Measurements from ENCODE around the gene EME2.
A peak's percentile ranks its signal among the peaks of the same experiment; 100 is the strongest.
"Not testable (repeated sequence)": the region's sequence is repeated elsewhere in the genome, so short reads cannot be mapped to it uniquely, and the experiment has no call there.

EME2 gene

GRCh38 chr16:1772362-1772907 lies at the start of gene EME2:
Gene EME2 (plus strand): TSS chr16:1772810. CDS start chr16:1773228, 418 bp downstream.
- DNase-seq = no peak

GRCh38 chr16:1723450-1724147 lies 49.0 kb upstream of the EME2 start:
- peak; percentile 5 for DNase-seq

GRCh38 chr16:1724491-1724890 lies 48.1 kb upstream of the EME2 start:
- no peak for DNase-seq

- DNase-seq = no peak
These were observed 45.7 kb upstream of the EME2 start for GRCh38 chr16:1726661-1727502.

GRCh38 chr16:1727651-1728624 lies 44.7 kb upstream of the EME2 start:
- no peak for DNase-seq

GRCh38 chr16:1729026-1729425 lies 43.6 kb upstream of the EME2 start:
- DNase-seq = no peak

GRCh38 chr16:1729445-1729844 lies 43.2 kb upstream of the EME2 start:
- DNase-seq = no peak

- no peak for DNase-seq
These were observed 41.5 kb upstream of the EME2 start for GRCh38 chr16:1731073-1731472.

GRCh38 chr16:1731603-1732002 lies 41.0 kb upstream of the EME2 start:
- DNase-seq = no peak

- DNase-seq = no peak
These were observed 40.5 kb upstream of the EME2 start for GRCh38 chr16:1732071-1732470.

GRCh38 chr16:1732551-1732987 lies 40.0 kb upstream of the EME2 start:
- not testable (repeated sequence) for DNase-seq

- DNase-seq = no peak
These were observed 38.5 kb upstream of the EME2 start for GRCh38 chr16:1734123-1734522.

- DNase-seq = no peak
These were observed 37.8 kb upstream of the EME2 start for GRCh38 chr16:1734816-1735215.

- no peak for DNase-seq
These were observed 32.4 kb upstream of the EME2 start for GRCh38 chr16:1740234-1740633.

GRCh38 chr16:1740781-1741490 lies 31.7 kb upstream of the EME2 start:
- DNase-seq = no peak

GRCh38 chr16:1741553-1742165 lies 31.0 kb upstream of the EME2 start:
- no peak for DNase-seq

- no peak for DNase-seq
These were observed 29.0 kb upstream of the EME2 start for GRCh38 chr16:1743376-1744337.

GRCh38 chr16:1744338-1744840 lies 28.2 kb upstream of the EME2 start:
- no peak for DNase-seq

- DNase-seq = no peak
These were observed 27.3 kb upstream of the EME2 start for GRCh38 chr16:1745181-1745899.
